ENCODE measurements around the gene TAF9.
"Not testable (repeated sequence)": the region's sequence is repeated elsewhere in the genome, so short reads cannot be mapped to it uniquely, and the experiment has no call there.

Gene TAF9, protein sequence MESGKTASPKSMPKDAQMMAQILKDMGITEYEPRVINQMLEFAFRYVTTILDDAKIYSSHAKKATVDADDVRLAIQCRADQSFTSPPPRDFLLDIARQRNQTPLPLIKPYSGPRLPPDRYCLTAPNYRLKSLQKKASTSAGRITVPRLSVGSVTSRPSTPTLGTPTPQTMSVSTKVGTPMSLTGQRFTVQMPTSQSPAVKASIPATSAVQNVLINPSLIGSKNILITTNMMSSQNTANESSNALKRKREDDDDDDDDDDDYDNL

DNA sequence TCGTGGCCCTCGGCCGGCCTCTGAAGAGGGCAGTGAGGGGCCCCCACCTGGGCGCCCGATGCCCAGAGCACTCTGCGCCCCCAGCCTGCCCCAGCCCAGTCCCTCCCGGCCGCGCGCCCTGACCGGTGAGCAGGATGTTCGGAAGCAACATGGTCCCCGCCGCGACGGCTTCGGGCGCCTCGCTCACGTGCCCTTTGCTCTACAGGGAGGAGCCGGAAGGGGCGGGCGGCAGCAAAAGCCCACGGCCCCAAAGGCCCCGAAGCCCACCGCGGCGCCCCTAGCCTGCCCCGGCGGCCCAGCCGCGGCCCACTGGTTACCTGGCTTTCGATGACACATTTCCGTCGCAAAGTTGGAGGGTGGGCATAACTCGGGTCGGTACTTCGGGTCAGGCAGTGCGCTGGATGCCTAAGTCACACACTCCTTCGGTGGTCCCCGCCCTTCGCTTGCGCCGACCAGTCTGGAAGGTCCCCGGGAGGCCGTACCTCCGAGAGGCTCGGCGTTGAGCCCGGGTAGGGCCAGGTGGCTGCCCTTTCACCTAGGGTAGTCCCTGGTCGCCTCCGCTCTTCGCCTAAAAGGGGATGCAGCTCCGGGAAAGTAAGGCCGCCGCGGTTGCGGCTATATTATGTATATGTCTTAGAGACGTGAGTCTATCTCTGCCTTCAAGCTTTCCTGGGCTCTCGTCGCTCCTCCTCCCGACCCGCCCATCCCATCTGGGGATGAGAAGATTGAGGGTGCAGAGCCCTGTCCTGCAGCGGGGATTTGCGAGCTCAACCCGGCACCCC, at the start of gene TAF9, which contains the start of the genes AK6 and RAD17:
TSS of gene TAF9 (minus strand) at position 181 of the 782 bp plus-strand sequence. CDS start 3,783 bp downstream, outside the sequence.
TSS of gene AK6 (minus strand) at position 181 of the 782 bp plus-strand sequence. CDS start at position 151, 30 bp downstream.
TSS of gene RAD17 (plus strand) at position 479 of the 782 bp plus-strand sequence. CDS start 2,391 bp downstream, outside the sequence.
- peak; percentile 76 to 93 for DNase-seq

DNA sequence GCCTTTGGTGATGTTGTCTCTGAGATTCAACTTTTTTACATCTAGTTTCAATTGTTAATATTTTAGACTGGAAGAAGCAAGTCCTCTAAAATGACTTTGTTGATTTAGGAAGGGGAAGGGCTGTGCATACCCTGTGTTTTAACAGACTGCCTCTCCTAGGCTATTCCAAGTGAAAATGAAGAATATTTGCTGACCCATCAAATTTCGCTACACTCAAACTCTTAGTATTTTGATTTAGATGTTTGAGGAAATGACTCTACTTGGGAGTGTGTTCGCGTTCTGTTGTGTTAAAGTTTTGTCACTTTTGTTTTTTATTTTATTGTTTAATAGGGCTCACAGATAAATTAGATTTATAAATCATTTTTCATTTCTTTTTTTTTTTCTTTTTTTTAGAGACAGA, 49.2 kb upstream of the TAF9 start:
- no peak for DNase-seq

DNA sequence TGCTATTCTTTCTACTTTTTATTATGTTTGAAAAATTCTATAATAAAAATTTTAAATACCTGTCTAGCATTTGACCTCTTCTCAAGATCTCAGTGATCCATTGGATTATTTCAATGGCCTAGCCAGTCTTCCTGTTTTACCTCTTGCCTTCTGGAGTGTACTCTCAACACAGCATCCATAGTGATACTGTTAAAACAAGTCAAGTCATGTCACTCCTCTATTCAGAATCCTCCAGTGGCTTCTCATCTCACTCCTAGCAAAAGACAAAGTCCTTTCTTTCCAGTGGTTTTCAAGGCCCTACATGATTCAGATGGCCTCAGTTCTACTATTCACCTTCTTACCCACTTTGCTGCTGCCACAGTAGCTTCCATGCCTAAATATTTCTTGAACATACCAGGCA, 47.4 kb upstream of the TAF9 start:
- DNase-seq: no peak

DNA sequence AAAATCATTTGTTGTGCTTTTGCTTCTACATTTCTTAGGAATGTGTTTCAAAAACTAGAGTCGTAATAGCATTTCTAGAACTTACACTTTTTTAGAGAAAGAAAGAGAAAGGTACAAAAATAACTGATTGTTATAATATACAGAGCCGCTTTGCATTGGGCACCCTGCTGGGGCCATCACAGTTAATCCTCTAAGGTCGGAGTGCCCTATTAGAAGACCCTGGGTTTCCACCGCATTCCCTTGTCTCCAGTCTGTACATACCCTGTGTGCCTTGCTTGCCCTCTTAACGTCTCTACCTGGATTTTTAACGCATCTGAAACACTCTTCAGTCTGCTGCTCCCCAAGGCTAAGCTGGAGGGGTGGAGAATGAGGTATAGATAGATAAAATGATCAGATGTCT, 46.9 kb upstream of the TAF9 start:
- DNase-seq: peak; percentile 8 to 37

DNA sequence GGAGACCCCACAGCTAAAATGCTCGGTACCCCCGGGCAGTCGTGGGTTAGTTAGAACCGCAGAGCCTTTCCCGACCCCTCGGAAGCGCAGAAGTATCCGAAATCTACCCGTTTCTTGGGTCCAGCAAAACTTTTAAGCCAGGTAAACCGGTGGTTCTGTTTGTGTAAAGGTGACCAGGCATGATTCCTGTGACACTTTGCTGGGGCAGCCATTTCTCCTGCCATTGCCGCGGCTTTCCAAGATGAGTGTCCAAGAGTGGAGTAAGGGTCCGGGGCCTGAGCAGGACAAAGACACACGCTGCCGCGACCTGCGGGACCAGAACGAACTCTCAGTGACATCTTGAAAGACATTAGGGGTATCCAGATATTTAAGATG, 46.3 kb upstream of the TAF9 start:
- peak; percentile 24 to 46 for DNase-seq

DNA sequence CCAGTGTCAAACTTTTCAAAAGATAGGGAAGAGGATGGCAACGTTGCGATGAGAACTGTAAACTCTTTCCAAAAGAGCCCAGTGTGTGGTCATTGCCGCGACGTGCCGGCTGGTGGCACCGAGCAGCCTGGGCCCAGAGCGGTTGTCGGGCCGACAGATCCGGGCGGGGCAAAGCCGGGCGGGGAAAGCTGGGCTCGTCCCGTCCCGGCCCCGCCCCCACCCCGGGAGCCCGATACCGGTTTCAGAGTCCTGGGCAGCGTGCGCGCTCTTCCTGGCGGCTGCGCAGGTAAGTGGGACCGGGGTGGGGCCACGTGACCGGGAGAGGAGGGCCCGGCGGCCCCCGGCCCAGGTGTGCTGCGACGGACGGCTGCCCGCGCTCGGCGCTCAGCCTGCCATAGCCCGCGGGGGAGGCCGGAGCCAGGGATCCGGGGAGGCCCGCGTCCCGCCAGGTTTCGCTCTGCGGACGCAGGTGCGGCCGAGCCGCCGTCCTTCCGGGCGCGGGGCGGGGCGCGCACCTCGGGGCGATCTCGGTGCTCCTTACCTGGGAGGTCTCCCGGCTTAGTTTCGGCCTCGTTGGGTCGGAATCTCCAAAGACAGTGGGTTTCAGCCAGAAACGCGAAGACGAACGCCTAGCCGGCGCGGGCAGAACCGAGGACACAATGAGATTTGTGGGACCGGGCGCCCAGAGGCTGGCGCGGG, 45.7 kb upstream of the TAF9 start, which contains the start of gene MARVELD2:
TSS of gene MARVELD2 (plus strand) at position 232 of the 699 bp plus-strand sequence. CDS start 4,270 bp downstream, outside the sequence.
- peak; percentile 78 to 96 for DNase-seq

DNA sequence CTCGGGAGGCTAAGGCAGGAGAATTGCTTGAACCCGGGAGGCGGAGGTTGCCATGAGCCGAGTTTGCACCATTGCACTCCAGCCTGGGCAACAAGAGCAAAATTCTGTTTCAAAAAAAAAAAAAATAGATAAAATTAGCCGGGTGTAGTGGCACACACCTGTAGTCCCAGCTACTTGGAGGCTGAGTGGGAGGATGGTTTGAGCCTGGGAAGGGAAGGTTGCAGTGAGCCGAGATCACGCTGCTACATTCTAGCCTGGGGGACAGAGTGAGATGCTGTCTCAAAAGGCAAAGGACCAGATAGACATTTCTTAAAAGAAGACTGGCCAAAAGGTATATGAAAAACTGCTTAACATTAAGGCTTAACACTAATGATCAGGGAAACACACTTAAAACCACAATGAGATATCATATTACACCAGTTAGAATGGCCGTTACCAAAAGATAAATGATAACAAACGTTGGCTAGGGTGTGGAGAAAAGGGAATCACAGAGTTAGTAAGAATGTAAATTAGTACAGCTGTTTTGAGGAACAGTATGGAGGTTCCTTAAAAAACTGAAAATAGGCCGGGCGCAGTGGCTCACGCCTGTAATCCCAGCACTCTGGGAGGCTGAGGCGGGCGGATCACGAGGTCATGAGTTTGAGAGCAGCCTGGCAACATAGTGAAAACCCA, 35.5 kb upstream of the TAF9 start:
- DNase-seq: peak; percentile 1 to 3

DNA sequence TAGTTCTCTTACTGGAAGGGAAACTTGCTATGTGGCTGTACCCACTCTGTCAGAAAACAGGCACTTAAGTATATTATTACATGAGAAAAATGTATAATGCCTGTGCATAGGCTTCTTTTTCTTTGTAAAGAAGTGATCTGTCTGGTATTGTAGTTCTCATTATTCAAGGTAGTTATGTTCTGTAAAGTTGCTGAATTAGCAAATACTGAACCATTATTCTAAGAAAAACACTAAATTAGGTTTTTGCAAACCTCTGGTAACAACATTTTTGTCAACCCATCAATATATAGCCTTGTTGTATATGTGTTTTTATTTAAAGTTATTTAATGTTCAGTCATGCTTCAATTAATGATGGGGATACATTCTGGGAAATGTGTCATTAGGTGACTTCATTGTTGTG, 9.1 kb upstream of the TAF9 start:
- no peak for DNase-seq

DNA sequence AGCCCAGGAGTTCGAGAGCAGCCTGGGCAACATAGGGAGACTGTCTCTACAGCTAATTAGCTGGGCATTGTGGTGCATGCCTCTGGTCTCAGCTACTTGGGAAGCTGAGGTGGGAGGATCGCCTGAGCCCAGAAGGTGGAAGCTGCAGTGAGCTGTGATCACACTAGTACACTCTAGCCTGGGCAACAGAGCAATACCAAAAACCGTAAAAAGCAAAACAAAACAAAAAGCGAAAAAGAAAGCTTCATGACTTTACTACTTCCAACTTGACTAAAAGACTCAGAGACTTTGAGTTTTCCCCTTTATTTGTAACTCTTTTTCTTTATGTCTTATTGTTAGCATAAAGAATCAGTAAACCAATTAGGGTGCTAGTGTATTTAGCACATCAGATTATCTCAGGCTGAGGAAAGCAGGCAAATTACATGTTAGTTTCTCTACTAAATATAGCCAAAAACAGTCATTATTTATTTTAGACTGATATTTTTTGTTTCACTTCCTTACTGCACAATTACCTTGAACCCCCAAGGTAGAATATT, 5.7 kb upstream of the TAF9 start:
- DNase-seq: no peak

DNA sequence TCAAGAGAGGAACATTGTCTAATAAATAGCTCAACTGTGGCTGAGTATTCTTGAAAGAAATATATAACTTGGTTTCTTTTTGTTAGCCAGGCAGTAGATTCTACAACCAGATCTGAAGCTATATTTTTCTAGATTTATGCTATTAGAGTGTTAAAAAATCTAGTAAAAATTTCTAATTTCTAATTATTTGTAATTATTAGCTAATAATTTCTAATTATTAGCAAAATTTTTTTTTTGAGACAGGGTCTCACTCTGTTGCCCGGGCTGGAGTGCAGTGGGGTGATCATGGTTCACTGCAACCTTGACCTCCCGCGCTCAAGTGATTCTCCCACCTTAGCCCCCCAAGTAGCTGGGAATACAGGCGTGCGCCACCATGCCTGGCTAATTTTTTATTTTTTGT, 3.1 kb upstream of the TAF9 start:
- no peak for DNase-seq

DNA sequence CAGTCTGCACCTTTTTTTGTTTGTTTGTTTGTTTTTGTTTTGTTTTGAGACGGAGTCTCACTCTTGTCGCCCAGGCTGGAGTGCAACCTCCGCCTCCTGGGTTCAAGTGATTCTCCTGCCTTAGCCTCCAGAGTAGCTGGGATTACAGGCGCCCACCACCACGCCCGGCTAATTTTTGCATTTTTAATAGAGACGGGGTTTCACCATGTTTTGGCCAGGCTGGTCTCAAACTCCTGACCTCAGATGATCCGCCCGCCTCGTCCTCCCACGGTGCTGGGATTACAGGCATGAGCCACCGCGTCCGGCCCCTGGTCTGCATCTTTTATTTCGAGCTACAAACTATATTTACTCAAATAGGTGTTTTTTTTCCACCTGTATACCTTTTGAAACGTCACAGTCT, 1.0 kb upstream of the TAF9 start:
- DNase-seq: not testable (repeated sequence)

DNA sequence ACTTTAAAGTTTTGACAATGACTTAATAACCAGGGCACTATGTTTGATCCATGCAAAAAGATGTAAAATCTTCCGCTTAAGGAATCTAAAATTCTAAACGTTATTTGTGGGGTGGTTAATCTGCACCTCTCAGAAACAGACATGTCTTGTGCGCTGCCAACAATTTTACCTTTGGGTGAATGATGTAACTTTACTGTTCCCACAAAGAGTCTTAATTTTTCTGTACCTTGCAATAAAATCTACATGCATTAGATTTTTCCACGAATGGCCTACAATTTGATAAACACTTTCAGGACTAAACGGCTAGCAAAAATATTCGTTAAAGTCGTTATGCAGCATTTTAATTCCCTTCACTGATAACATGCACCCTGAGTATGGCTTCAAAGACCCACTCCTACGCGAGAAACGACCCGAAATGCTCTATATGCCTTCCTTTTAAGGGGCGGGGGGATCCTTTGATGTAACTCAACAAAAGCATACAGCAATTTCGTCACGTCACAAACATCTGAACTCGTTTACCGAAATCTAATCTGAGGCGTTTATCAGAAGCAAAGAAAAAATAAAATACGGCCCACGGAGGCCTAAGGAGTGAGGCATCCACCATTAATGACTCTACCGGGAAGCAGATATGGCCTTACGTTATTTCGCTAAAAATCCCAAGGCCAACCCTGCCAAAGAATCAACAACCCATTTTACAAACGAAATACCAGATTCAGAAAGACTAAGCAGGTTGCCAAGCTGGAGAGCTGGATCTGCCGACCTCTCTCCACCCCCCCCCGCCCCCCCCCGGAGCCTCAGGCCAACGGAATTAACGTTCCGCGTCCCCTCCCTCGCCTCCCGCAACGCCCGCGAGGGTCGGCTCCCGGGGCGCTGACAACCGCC, 621 bp downstream of the TAF9 start:
- DNase-seq: peak; percentile 23 to 28

DNA sequence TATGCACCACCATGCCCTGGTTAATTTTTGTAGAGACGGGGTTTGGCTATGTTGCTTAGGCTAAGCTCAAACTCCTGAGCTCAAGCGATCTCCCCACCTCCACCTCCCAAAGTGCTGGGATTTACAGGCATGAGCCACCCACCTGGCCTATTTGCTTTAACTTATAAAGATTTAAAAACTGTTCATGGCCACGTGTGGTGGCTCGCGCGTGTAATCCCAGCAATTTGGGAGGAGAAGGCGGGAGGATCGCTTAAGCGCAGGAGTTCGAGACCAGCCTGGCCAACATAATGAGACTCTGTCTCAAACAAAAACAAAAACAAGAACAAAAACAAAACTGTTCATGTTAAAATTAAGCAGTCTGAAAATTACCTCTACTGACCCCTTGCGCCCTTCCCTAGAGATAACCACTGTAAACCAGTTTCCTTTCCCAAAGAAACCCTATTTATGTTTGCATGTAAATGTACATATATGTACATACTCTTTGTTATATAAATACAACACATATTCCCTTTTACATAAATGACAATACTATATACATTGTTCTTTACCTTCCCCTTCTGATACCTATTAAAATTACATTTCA, 1.5 kb downstream of the TAF9 start:
- DNase-seq: no peak

DNA sequence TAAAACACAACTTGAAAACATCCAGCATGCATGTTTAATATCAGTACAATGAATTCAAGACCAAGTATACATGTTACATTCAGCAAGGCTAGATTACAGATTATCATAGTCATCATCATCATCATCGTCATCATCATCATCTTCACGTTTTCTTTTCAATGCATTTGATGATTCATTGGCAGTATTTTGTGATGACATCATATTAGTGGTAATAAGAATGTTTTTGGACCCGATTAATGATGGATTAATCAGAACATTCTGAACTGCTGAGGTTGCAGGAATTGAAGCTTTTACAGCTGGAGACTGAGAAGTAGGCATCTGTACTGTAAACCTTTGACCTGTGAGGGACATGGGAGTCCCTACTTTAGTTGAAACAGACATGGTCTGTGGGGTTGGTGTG, 4.5 kb downstream of the TAF9 start:
- no peak for DNase-seq

DNA sequence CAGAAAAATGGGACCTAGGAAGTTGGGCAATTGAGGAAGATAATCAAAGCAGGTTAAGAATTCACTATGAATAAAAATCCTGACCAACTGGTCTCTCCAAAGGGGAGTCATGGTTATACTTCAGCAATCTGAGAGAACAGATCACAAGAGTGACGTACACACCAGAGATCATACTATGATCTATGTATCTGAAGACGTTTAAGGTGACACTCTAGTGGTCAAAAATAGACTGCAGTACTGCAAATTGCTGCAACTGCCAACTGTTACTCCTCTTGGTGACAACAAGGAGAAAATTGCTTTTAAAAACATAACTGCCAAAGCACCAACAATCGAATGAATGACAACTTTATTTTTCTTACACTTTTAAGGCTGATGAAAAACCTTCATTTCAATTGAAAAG, 4.9 kb downstream of the TAF9 start:
- DNase-seq: peak in 1 of 2 experiments; percentile 18

DNA sequence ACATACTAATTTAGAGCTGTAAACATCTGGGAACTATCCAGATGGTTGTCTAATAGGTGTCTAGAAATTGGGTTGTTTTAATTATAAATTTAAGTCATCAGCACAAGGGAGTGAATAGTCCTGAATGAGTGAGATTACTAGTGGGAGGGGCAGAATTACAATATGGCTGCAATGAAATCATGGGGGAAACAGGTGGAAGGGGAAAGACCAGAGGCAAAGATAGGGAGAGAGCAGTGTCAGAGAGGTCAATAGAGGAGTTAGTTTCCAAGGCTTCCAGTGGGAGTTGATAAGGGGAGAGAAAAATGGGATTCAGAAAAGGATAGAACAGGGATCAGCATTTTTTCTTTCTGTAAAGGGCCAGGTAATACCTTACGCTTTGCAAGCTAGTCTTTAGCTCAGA, 8.9 kb downstream of the TAF9 start:
- no peak for DNase-seq

DNA sequence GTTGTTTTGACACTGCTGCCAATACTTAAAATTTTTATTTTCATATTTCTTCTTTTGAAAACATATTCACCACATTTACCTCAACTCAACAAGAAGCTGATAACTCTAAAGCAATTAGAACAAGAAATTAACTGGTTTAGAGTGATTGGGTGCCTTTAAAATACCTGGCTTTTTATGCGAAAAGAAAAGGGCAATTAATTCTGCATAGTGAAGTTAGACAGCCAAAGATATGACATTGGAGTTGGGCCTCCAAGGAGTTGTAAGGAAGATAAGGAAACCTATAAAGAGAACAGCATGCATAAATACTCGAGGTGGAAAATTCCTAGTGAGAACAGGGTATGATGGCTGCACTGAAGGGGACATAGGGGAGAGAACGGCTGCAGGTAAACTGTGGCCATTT, 9.6 kb downstream of the TAF9 start:
- DNase-seq: no peak

DNA sequence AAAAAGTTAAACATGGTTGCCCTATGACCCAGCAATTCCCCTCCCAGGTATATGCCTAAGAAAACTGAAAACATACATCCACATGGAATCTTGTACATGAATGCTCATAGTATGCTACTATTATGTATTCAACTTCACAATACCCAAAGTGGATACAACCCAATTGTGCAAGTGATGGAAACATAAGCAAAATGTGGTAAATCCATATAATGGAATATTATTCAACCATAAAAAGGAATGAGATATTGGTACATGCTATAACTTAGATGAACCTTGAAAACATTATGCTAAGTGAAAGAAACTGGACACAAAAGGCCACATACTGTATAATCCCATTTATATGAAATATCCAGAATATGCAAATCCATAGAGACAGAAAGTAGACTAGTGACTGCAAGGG, 18.7 kb downstream of the TAF9 start:
- DNase-seq: no peak

DNA sequence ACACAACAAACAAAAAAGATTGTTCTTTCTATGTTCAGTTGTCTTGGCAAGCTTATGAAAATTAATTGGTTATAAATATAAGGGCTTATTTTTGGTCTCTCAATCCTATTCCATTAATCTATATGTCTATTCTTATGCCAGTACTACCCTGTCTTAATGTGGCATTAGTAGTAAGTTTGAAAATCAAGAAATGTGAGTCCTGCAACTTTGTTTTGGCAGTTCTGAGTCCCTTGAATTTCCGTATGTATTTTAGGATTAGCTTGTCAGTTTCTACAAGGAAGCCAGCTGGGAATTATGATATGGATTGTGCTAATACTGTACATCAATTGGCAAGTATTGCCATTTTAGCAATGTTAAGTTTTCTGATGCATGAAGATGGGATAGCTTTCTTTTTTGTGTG, 26.2 kb downstream of the TAF9 start:
- no peak for DNase-seq

DNA sequence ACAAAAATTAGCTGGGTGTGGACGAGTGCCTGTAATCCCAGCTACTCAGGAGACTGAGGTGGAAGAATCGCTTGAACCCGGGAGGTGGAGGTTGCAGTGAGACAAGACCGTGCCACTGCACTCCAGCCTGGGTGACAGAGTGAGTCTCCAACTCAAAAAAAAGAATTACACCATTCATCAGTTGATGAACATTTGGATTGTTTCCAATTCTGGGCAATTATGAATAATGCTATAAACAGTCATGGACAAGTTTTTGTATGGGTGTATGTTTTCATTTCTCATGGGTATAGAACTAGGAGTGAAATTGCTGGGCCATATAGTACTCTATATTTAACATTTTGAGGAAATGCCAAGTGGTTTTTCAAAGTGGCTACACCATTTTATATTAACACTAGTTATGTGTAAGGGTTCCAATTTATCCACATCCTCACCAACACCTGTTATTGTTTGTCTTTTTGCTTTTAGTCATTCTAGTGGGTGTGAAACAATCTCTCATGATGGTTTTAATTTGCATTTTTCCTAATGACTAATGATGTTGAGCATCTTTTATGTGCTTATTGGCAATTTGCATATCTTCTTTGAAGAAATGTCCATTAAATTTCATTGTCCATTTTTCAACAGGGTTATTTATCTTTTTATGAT, 27.7 kb downstream of the TAF9 start:
- no peak for DNase-seq

Measured in NCI-H526 (cell line).